ENCODE results near the gene TKT. TPM values are rescaled to one million over a fixed set of nuclear protein-coding genes. Genes with fewer than 3 reads are reported as not detected.
"Not testable (repeated sequence)": the region's sequence is repeated elsewhere in the genome, so short reads cannot be mapped to it uniquely, and the experiment has no call there.

The TKT gene
- total RNA-seq, 1 donor from 2014 or later: 564 TPM

DNA sequence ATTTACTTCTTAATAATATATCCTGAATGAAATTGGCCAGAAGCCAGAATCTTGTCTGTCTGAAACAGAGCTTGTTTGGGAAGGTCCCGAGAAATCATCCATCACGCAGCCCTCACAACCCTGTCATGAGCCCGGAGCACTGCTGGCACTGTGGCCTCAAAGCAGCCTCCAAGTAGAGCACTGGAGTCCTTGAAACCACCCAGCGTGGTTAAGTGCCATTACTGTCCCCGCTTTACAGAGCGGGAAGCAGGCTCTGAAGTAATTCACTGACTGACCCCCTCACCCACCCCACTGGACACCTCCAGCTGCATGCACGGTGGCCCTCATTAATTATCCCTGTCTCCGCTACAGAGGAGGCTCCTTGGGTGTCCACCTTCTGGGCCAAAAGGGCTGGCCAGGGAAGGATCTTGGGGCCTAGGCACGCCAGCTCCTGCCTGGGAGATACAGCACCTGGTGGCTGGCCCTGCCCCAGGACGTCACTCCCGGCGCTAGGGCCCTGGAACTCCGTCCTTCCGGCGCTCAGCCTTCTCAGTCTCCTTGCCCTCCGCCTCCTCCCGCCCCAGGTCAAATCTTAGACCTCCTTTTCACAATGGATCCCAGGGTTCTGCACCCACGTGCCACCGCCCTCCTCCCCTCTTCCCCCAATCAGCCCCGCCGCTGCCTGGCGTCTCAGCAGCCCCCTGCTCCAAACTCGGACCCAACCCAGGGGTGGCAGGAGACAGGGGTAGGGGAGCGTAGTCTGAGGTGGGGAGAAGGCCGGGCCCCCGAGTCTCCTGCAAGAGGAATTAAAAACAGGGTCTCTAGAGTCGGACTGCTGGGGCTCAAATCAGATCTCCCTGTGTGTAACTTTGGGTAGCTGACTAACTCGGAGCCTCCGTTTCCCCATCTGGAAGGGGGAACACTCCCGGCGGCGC is 1.1 kb downstream of the TKT start:
- H3K9me3 Mint-ChIP-seq: no peaks in the 10 kb centered on the region
- peak; percentile 65 for DNase-seq (ENCODE audit: low read depth, low spot score)
- peak overlapping the region; percentile 97 for H3K27ac Mint-ChIP-seq (ENCODE audit: unreplicated experiment)
- peaks cover 64% of the 10 kb centered on the region for H3K4me1 Mint-ChIP-seq
- TF ChIP-seq, protein P1, sequence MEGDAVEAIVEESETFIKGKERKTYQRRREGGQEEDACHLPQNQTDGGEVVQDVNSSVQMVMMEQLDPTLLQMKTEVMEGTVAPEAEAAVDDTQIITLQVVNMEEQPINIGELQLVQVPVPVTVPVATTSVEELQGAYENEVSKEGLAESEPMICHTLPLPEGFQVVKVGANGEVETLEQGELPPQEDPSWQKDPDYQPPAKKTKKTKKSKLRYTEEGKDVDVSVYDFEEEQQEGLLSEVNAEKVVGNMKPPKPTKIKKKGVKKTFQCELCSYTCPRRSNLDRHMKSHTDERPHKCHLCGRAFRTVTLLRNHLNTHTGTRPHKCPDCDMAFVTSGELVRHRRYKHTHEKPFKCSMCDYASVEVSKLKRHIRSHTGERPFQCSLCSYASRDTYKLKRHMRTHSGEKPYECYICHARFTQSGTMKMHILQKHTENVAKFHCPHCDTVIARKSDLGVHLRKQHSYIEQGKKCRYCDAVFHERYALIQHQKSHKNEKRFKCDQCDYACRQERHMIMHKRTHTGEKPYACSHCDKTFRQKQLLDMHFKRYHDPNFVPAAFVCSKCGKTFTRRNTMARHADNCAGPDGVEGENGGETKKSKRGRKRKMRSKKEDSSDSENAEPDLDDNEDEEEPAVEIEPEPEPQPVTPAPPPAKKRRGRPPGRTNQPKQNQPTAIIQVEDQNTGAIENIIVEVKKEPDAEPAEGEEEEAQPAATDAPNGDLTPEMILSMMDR (conservative IDR thresholded peaks at IDR 0.05): no peak
- peak overlapping the region; percentile 99 for H3K4me3 Mint-ChIP-seq
- H3K36me3 Mint-ChIP-seq (ENCODE audit: low read depth): no peaks in the 10 kb centered on the region
- no peaks in the 10 kb centered on the region for H3K27me3 Mint-ChIP-seq (ENCODE audit: low read depth)

DNA sequence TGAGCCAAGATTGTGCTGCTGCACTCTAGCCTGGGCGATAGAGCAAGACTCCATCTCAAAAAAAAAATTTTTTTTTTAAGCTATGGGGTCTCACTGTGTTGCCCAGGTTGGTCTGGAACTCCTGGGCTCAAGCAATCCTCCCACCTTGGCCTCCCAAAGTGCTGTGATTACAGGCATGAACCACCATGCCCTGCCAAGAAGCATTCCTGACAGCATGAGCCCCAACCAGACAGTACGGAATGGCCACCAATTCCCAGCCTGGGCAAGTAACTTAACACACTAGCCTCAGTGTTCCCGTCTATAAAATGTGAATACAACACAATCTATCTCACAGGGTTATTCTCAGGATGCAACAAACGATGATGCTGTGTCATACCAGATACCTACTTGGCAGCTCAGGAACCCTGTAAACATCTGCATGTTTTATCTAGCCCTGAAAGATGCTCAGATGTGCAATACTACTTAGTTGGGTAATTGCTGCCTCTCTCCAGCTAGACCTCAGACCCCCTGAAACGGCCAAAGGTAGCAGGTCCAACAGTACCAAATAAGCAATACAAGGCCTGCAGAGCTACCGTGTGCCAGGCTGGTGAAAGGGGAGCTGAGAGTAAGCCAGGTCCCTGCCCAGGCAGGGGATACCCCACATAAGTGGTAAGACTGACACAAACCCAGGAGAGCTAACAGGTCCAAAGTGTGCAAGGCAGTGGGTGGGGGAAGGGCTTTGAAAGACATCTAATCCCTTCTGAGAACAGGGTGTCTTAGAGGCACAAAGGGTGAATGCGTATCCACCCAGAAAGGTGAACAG is 1.9 kb downstream of the TKT start:
- Mint-ChIP-seq H3K9me3 (no peaks in the 10 kb centered on the region), H3K27ac (ENCODE audit: unreplicated experiment) (peak overlapping the region; percentile 94), H3K36me3 (ENCODE audit: low read depth) (no peaks in the 10 kb centered on the region), H3K27me3 (ENCODE audit: low read depth) (no peaks in the 10 kb centered on the region), H3K4me3 (peak overlapping the region; percentile 99), H3K4me1 (peaks cover 57% of the 10 kb centered on the region)
- DNase-seq (ENCODE audit: low read depth, low spot score): no peak
- TF ChIP-seq, protein P1 (conservative IDR thresholded peaks at IDR 0.05): no peak

DNA sequence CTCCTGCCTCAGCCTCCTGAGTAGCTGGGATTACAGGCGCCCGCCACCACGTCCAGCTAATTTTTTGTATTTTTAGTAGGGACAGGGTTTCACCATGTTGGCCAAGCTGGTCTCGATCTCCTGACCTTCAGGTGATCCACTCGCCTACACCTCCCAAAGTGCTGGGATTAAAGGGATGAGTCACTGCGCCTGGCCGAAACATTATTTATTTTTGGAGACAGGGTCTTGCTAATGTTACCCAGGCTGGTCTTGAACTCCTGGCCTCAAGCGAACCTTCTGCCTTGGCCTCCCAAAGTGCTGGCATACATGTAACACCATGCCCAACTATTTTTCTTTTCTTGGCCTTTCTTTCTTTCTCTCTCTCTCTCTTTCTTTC is 2.9 kb downstream of the TKT start:
- DNase-seq (ENCODE audit: low read depth, low spot score); H3K36me3 Mint-ChIP-seq (ENCODE audit: low read depth); H3K9me3 Mint-ChIP-seq; H3K27me3 Mint-ChIP-seq (ENCODE audit: low read depth): not testable (repeated sequence)
- Mint-ChIP-seq H3K4me3 (peak overlapping the region; percentile 99), H3K27ac (ENCODE audit: unreplicated experiment) (peak overlapping the region; percentile 66), H3K4me1 (peaks cover 55% of the 10 kb centered on the region)

DNA sequence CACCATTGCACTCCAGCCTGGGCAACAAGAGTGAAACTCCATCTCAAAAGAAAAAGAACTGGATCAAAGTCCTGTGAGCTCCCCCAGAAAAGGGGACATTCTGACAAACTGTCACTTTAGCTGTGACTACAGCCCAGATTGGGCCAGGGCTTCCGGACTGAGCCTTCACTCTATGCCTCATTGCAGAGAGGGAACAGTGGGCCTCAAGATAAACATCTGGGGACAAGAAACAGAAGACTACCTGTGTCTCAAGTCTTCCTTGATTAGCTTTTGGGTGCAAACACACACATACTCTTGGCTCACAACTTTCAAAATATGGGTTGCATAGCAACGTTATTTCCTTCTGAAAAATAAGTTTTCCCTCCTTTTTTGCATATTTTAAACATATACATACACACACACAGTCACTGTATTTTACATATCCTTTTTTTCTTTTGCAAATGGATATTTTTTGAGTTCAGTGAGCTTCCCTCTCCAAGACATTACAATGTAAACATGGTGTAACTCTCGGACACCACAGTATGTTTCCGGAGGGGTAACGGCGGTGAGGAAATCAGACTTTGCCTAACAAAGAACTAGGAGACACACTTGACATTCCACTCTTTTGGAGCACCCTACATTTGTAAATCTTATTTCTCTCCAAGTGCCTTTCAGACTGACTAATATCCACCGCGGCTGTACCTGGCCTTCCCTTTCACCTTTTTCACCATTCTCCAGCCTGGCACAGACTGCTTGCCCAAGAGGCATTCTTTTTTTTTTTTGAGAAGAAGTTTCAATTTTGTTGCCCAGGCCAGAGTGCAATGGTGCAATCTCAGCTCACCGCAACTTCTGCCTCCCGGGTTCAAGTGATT is 3.5 kb downstream of the TKT start:
- no peaks in the 10 kb centered on the region for H3K27me3 Mint-ChIP-seq (ENCODE audit: low read depth)
- peaks cover 3% of the 10 kb centered on the region for H3K36me3 Mint-ChIP-seq (ENCODE audit: low read depth)
- peaks cover 60% of the 10 kb centered on the region for H3K4me1 Mint-ChIP-seq
- H3K9me3 Mint-ChIP-seq: no peaks in the 10 kb centered on the region
- peak overlapping the region; percentile 88 for H3K27ac Mint-ChIP-seq (ENCODE audit: unreplicated experiment)
- TF ChIP-seq, protein P1 (conservative IDR thresholded peaks at IDR 0.05): no peak
- DNase-seq (ENCODE audit: low read depth, low spot score): no peak
- peak overlapping the region; percentile 99 for H3K4me3 Mint-ChIP-seq

DNA sequence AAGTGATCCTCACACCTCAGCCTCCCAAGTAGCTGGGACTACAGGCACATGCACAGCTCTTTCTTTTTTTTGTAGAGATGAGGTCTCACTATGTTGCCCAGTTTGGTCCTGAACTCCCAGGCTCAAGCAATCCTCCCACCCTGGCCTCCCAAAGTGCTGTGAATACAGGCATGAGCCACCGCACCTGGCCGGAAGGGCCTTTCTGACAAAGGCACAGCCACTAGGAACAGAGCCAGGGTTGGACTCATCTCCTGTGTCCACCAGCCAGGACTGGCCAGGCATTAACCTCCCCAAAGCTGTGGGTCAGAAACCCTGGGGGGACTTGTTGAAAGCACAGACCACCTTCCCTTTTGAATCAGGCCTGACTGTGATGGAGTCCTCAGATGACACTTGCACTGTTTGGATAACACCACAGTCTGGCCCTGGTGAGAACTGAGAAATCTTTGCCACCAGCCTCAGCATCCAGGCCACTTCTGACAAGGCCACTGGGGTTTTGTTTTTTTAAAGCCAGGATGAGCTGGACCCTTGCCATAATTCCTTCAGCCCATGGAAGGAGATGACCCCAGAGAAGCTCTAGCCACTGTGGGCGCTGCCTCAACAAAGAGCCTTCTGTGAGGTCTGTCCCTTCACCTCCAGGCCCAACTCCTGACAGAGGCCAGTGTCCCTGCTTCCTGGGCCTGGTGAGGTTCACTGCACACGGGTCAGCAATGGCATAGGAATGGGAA is 4.8 kb downstream of the TKT start:
- Mint-ChIP-seq H3K36me3 (ENCODE audit: low read depth) (peaks cover 7% of the 10 kb centered on the region), H3K27me3 (ENCODE audit: low read depth) (no peaks in the 10 kb centered on the region), H3K4me3 (peak overlapping the region; percentile 99), H3K27ac (ENCODE audit: unreplicated experiment) (peak overlapping the region; percentile 29), H3K4me1 (peaks cover 59% of the 10 kb centered on the region), H3K9me3 (no peaks in the 10 kb centered on the region)
- no peak for DNase-seq (ENCODE audit: low read depth, low spot score)
- TF ChIP-seq, protein P1 (conservative IDR thresholded peaks at IDR 0.05): no peak

Data from neural crest cell (in vitro differentiated cells).